ENCODE measurements around the gene HAL. TPM values are rescaled to one million over a fixed set of nuclear protein-coding genes. Genes with fewer than 3 reads are reported as not detected.
A peak's percentile ranks its signal among the peaks of the same experiment; 100 is the strongest.

HAL gene, protein sequence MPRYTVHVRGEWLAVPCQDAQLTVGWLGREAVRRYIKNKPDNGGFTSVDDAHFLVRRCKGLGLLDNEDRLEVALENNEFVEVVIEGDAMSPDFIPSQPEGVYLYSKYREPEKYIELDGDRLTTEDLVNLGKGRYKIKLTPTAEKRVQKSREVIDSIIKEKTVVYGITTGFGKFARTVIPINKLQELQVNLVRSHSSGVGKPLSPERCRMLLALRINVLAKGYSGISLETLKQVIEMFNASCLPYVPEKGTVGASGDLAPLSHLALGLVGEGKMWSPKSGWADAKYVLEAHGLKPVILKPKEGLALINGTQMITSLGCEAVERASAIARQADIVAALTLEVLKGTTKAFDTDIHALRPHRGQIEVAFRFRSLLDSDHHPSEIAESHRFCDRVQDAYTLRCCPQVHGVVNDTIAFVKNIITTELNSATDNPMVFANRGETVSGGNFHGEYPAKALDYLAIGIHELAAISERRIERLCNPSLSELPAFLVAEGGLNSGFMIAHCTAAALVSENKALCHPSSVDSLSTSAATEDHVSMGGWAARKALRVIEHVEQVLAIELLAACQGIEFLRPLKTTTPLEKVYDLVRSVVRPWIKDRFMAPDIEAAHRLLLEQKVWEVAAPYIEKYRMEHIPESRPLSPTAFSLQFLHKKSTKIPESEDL
- under 1 TPM in 1 of 2 donors, not detected in 1; 0.52 TPM for total RNA-seq

DNA sequence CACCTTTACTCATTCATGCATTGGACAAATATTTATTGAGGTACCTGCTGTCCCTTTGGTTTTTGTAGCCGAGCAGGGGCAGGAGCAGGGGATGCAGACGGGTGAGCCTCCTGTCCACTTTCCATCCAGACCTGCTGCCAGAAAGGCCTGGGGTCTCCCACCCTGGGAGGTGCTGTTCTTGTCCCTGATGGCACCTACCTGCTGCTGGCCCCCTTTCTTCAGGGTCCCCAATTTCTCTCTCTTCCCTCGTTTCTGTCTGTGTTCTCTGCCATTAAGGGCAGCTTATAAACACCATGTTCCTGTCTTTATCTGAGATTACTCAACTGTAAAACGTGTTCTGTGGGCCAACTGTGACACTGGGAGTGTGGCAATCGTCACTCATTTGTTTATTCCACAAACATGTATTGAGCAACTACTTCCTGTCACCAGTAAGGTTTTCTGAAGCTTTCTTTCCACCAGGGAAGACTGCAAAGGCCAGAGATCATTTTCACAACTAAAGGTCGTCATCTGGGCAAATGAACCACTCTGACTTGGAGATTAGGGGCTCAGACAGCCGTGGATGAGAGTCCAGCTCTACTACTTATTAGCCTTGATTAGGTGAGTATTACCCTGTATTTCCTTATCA, at the start of gene HAL:
Gene HAL, minus strand, starts transcription at position 311 of the 625 bp plus-strand sequence. CDS start 434 bp downstream, outside the sequence.
- intact Hi-C loops (cut with DNase I), result loop anchor here (10.0 kb wide), 1 partner anchor 81 kb away; no protein-coding TSS in a partner anchor
- ATAC-seq, result peak; percentile 80

DNA sequence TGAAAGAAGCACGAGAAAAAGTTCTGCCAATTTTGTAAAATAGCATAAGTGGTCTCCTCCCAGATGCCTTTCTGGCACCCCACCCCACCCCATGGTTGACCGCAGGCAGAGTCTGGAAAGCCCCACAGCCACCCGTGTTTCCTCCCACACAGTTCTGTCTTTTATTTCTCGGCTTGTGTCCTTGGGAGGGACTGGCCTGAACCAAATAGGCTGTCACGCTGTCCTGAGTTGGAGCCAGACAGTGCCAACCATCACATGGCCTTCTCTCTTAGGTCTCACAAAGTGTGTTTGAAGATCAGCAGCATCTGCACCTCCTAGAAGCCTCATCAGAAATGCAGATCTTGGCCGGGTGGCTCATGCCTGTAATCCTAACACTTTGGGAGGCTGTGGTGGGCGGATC, 49.4 kb upstream of the HAL start:
- H3K27me3 ChIP-seq, result no peaks in the 10 kb centered on the region
- H3K4me3 ChIP-seq, result no peak overlapping the region
- WGBS, 2 donors, result 67 to 68% methylated on average over 3 to 7 of the region's 7 CpGs
- ATAC-seq (no peak), DNase-seq (no peak)
- no peaks in the 10 kb centered on the region for H3K9me3 ChIP-seq
- intact Hi-C loops (cut with DNase I), result no loop called here
- TF ChIP-seq CTCF (IDR thresholded peaks at IDR 0.05) (no peak), POLR2A (IDR thresholded peaks at IDR 0.05) (no peak)
- H3K27ac ChIP-seq, result peak overlapping the region in 1 of 4 donors; percentile 12
- peaks cover 34% of the 10 kb centered on the region for H3K4me1 ChIP-seq
- no peaks in the 10 kb centered on the region for H3K36me3 ChIP-seq (replicated peaks in 1 of 2; ENCODE audit: insufficient read depth in 1 of 2, low read depth in 2 of 2)

More for the DNA sequence above, at the start of gene HAL:
- Histone ChIP-seq H3K4me3 (no peak within 1 kb of the TSS), H3K9me3 (no peaks in the 10 kb centered on the region), H3K36me3 (replicated peaks in 1 of 2; ENCODE audit: insufficient read depth in 1 of 2, low read depth in 2 of 2) (no peaks in the 10 kb centered on the region), H3K4me1 (peaks cover 6% of the 10 kb centered on the region), H3K27ac (peak within 1 kb of the TSS in 3 of 4 donors; percentile 10 to 38 (median 11)), H3K27me3 (no peaks in the 10 kb centered on the region)
- no peak for TF ChIP-seq CTCF (IDR thresholded peaks at IDR 0.05)
- TF ChIP-seq POLR2A (IDR thresholded peaks at IDR 0.05), result no peak
- peak; percentile 10 to 70 (median 44) for DNase-seq
- WGBS, 2 donors, result 41% methylated on average over 7 of the region's 7 CpGs

- Histone ChIP-seq H3K27ac (peak overlapping the region in 1 of 4 donors; percentile 12), H3K9me3 (no peaks in the 10 kb centered on the region), H3K36me3 (replicated peaks in 1 of 2; ENCODE audit: insufficient read depth in 1 of 2, low read depth in 2 of 2) (no peaks in the 10 kb centered on the region), H3K4me3 (no peak overlapping the region), H3K4me1 (peaks cover 34% of the 10 kb centered on the region), H3K27me3 (no peaks in the 10 kb centered on the region)
- ATAC-seq (no peak), DNase-seq (no peak)
- no peak for TF ChIP-seq CTCF (IDR thresholded peaks at IDR 0.05)
- TF ChIP-seq POLR2A (IDR thresholded peaks at IDR 0.05), result no peak
- intact Hi-C loops (cut with DNase I), result no loop called here
- 78 to 97% methylated on average over 2 of the region's 2 CpGs for WGBS, 2 donors
Measured at GRCh38 chr12:96044943-96045290, 48.8 kb upstream of the HAL start.

GRCh38 chr12:96044017-96044942, 48.1 kb upstream of the HAL start:
- Histone ChIP-seq H3K36me3 (replicated peaks in 1 of 2; ENCODE audit: insufficient read depth in 1 of 2, low read depth in 2 of 2) (no peaks in the 10 kb centered on the region), H3K4me1 (peaks cover 34% of the 10 kb centered on the region), H3K27ac (peak overlapping the region in 1 of 4 donors; percentile 12), H3K9me3 (no peaks in the 10 kb centered on the region), H3K4me3 (no peak overlapping the region), H3K27me3 (no peaks in the 10 kb centered on the region)
- no peak for TF ChIP-seq CTCF (IDR thresholded peaks at IDR 0.05)
- TF ChIP-seq POLR2A (IDR thresholded peaks at IDR 0.05), result no peak
- intact Hi-C loops (cut with DNase I), result no loop called here
- 70 to 77% methylated on average over 10 of the region's 10 CpGs for whole genome bisulfite sequencing, 2 donors
- no peak for DNase-seq
- no peak for ATAC-seq
